HL-60 (cell line): ENCODE measurements around the gene AGL.

Experiments used
- CTCF ChIP-seq: IDR thresholded peaks from one replicate; pipeline ENCODE4 v1.5.1; 2011; ENCODE audit warnings: low read length, control low read depth, inconsistent platforms; ENCODE audit not compliant: insufficient read depth
- GABPA ChIP-seq: IDR thresholded peaks from 2 replicates; pipeline ENCODE4 v1.6.1; 2012; ENCODE audit warnings: low read depth
- POLR2AphosphoS5 ChIP-seq: IDR thresholded peaks from 2 replicates; pipeline ENCODE4 v1.6.1; 2012; ENCODE audit warnings: low read depth
- REST ChIP-seq: IDR thresholded peaks from 2 replicates; pipeline ENCODE4 v1.6.1; 2012; ENCODE audit warnings: low read depth; ENCODE audit not compliant: insufficient replicate concordance
- SPI1 ChIP-seq: IDR thresholded peaks from 2 replicates; pipeline ENCODE4 v1.6.1; 2012; ENCODE audit warnings: low read depth, mild to moderate bottlenecking, borderline replicate concordance

GRCh38 chr1:99858286-99858685 is 8.1 kb downstream of the AGL start:
- TF ChIP-seq CTCF (no peak), GABPA (no peak), REST (no peak), POLR2AphosphoS5 (no peak), SPI1 (no peak)
